HG03571 (cell line): Measurements from ENCODE around the gene LMF1.

Source experiments
- ATAC-seq: cut with Tn5 transposase; IDR thresholded peaks from one replicate; pipeline ENCODE4 v1.9.1; 2021; ENCODE audit not compliant: unreplicated experiment

Gene LMF1

GRCh38 chr16:986411-986810 is 15.6 kb upstream of the LMF1 start:
- ATAC-seq = no peak

GRCh38 chr16:985646-986400 is 15.0 kb upstream of the LMF1 start:
- ATAC-seq = no peak

DNA sequence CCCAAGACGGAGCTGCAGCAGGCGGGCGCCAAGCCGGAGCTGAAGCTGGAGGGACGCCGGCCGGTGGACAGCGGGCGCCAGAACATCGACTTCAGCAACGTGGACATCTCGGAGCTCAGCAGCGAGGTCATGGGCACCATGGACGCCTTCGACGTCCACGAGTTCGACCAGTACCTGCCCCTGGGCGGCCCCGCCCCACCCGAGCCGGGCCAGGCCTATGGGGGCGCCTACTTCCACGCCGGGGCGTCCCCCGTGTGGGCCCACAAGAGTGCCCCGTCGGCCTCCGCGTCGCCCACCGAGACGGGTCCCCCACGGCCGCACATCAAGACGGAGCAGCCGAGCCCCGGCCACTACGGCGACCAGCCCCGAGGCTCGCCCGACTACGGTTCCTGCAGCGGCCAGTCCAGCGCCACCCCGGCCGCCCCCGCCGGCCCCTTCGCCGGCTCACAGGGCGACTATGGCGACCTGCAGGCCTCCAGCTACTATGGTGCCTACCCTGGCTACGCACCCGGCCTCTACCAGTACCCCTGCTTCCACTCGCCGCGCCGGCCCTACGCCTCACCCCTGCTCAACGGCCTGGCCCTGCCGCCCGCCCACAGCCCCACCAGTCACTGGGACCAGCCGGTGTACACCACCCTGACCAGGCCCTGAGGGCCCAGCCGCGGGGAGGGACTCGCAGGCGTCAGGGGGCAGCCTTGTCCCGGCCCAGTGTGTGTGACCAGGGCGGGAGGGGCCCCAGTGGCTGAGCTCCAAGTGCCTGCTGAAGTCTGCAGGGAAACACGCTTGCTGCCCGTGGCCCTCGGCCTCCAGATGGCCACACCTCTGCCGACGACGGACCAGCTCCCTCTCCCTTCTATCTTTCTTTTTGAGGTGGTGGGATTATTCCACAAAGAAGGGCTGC is 14.2 kb upstream of the LMF1 start:
- ATAC-seq = no peak

GRCh38 chr16:984121-984694 is 13.4 kb upstream of the LMF1 start:
- ATAC-seq = no peak

DNA sequence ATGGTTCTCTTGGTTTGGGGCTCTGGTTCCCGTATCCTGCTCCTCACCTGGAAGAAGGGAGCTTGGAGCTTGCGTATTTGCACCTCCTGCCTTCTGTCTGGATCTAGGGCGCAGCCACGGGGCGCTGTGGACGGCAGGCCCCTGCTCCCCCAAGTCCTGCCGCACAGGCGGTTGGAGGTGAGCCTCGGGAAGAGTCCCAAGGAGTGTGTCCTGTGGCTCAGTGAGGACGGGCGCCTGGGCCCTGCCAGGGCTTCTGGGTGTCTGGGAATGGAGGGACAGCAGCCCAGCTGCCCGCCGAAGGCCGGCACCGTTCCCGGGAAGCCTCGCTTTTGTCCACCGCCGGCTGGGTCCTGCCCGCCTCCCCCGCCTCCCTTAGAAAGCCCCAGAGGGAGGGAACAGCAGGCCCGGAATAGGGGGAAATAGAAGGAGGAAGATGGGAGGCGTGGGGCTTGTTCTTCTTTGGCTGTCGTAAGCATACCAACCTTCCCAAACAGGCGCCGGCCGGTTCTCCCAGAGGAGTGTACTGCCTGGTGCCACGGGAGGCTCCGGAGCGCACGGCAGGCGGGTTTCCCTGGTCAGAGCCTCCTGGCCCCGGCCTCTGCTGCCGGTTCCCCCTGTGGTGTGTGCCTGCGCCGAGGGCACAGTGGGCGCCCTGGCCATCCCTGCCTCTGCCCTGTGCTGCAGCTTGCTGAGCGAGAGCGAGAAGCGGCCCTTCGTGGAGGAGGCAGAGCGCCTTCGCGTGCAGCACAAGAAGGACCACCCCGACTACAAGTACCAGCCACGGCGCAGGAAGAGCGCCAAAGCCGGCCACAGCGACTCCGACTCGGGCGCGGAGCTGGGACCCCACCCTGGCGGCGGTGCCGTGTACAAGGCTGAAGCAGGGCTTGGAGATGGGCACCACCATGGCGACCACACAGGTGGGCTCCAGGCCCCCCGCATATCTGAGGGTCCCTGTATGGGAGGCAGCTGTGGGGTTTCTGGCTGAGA is 12.6 kb upstream of the LMF1 start:
- no peak for ATAC-seq

- no peak for ATAC-seq
Measured at GRCh38 chr16:982145-983043, 11.6 kb upstream of the LMF1 start.

DNA sequence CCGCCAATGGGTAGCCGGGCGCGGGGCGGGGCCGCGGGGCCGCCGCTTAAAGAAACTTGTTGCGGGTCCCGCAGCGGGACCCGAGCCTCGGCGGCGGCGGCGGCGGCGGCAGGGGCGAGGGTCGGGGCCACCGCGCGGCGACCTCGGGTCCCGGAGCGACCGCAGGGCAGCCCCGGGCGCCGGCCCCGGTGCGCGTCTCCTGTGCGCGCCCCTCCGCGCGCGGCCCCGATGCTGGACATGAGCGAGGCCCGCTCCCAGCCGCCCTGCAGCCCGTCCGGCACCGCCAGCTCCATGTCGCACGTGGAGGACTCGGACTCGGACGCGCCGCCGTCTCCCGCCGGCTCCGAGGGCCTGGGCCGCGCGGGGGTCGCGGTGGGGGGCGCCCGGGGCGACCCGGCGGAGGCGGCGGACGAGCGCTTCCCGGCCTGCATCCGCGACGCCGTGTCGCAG is 10.9 kb upstream of the LMF1 start, which contains the start of gene SOX8:
SOX8 (plus strand) TSS at position 76 of the 450 bp plus-strand sequence; CDS start at position 229, 153 bp downstream.
- no peak for ATAC-seq

GRCh38 chr16:980595-980854 is 9.7 kb upstream of the LMF1 start:
- ATAC-seq = no peak

DNA sequence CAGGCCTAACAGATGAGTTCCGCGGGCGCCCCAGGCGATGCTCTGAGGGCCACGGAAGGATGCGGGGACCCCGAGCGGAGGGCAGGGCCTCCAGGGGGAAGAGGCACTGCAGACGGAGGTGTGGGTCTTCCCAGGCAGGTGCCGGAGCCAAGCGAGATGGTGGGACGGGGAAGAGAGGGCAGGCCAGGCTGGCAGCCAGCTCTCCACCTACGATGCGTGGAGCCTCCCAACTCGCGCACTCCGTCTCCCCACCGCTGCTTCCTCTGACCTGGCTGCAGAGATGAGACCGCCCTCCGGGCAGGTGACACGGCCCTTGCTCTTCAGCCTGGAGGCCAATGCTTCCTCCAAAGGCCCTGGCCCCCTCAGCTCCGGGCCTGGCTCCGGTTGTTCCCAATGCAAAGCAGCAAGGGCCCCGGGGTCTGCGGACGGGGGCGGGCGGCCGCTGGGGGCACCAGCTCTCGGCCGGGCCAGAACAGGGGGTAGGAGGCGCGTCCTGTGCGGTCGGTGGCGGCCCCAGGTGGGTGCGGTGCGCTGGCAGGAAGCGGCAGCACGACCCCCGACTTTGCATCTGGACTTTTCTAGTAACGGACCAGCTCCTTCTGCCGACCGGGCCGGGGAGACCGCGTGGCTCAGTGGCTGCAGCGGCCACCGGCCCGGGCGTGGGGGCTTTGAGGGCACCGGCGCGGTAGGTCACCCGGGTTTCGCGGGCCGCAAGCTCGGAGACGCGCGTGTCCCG is 9.2 kb upstream of the LMF1 start:
- ATAC-seq = no peak

DNA sequence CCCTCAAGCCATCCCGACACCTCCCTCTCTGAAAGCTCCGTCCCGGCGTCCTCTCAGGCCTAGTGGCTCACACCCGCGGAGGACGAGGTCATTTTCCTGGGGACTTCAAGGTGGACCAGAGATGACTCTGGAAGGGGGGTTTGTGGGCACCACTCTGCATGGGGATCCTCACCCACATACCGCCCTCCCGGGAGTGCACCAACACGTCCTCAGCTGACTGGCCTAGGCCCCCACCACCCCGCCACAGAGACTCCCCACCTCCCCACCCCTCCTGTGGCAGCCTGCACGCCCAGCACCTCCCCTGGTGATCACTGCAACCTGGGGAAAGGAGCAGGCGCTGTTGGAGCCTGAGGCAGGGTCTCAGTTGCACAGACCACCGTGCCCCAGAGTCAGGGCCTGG is 8.4 kb upstream of the LMF1 start:
- no peak for ATAC-seq

DNA sequence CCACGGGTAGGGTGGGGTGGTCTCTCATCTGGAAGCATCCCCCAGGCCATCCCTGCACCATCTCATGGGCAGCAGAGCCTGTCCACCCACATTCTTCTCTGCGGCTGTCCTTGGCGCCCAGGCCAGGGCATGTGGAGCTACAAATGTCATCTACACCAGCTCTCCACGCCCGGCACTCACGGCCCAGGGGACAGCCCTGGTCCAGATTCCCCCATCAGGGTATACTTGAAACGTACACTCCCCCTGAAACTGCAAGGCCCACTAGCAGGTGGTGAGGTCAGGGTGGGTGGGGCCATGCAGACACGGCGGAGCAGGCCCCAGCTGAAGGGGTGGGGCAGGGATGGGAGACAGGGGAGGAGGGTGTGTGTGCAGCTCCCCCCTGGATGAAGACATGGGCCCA is 7.6 kb upstream of the LMF1 start:
- no peak for ATAC-seq

DNA sequence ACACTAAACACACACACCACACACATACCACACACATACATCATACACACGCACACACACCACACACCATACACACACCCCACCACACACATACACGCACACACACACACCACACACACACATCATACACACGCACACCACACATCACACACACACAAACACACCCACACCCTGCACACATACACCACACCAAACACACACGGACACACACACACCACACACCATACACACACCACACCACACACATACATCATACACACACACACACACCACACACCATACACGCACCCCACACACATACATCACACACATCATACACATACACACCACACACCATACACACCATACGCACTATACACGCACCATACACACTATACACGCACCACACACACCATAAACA is 7.1 kb upstream of the LMF1 start:
- no peak for ATAC-seq

DNA sequence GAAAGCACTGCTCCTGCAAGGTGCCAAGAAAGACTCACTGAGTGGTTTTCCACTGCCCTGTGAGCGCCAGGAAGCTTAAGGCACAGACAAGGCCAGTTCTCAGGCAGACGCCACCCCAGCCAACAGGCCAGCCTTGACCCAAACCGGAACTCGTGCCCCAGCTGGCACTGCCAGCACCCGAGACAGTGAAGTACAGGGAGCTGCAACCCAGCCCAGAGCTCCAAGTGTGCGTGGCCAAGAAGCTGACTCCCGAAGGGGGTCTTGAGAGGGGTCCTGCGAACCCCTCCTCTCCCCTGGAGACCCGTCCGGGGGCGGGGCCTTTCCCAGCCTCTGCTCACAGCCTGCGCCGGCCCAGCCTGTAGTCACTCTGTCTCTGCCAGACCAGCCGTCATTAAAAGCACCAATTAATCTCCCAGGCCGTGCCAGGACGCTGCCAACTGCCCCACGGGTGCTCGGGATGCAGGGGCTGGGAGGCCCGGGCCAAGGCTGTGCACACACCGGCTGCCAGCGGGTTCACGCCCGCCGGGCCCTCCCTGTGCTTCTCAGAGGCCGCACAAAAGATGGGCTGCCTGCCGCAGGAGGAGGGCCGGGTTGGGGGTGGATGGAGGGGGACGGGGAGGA is 6.4 kb upstream of the LMF1 start:
- ATAC-seq = no peak

- ATAC-seq = no peak
Measured at GRCh38 chr16:976389-976931, 5.7 kb upstream of the LMF1 start.

DNA sequence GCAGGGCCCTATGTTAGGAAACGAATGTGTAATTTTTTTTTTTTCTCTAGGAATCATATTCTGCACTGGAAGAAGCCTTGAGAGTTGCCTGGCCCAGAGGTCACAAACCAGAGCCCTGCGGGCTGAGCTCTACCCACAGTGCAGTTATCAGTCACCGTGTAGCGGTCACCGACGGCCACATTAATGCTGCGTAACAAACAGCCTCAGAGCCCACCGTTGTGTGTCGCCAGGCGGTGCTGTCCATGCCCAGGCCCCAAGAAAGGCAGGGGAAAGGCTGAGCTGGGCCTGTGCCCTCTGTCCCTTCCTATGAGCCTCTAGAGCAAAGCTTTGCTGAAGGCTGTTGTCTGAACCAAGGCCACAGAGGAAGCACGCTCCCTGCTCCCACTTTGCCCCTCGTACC is 4.5 kb upstream of the LMF1 start:
- no peak for ATAC-seq

DNA sequence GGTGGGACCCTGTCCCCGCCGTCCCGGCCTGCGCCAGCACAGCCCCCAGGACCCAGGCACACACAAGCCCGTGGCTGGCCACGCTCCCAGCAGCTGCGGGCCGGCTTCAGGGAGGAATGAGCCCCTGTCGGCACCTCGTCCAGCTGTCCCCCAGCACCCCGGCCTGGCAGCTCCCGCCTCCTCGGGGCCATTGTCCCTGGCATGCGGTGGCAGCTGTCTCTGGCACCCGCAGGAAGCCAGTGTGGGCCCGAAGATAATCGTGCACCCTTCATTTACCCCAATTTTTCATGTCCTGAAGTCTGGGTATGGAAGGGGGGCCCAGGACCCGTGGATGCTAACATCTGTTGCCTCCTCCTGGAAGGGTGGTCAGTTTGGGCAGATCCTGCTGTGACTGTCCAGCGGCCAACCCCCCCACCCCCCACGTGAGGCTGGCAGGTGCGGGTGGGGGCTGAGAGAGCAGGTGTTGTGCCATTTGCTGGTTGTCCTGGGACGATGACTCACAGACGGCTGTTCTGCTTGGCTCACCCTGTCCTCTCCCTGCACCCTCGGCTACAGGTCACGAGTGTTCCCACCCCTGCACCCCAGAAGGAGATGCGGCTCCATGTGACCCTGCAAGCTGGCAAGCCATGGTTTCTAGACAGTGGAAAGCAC is 4.0 kb upstream of the LMF1 start:
- ATAC-seq = no peak

DNA sequence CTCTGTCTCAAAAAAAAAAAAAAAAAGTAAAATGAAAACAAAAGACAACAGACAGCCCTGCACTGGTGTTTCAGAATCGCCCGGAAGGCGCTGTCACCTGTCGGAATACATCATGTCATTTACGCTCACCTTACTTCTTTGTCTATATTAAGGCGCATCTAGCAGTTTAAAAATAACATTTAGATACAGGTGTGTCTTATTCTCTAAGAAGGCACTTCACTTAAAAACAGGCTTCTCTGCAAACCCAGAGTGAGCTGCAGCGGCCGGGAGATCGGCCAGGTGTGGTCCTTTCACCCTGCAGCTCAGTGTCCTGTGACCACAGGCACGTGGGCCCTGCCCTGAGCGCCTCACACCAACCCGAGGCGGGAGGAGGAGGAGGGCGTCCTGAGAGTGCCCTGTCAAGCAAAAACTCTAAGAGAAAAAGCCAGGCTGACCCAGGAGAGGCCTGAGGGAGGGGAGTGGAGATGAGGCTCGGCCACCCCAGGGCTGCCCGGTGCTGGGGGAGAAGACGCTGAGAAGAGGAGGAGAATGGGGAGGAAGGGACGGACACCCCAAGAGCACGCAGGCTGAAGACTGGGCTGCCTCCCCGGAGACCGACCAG is 3.3 kb upstream of the LMF1 start:
- ATAC-seq = no peak

- no peak for ATAC-seq
Measured at GRCh38 chr16:973366-973765, 2.6 kb upstream of the LMF1 start.
